ENCODE results near the gene JAZF1.

- TF ChIP-seq SP4 (IDR thresholded peaks at IDR 0.05; ENCODE audit: low read length) (no peak), CTCF (IDR thresholded peaks at IDR 0.05; ENCODE audit: control extremely low read depth in 1 of 3, insufficient read depth in 1 of 3, low read depth in 1 of 3, low read length in 3 of 3) (no peak), KDM5A (IDR thresholded peaks at IDR 0.05; ENCODE audit: low read length) (no peak), EZH2 (IDR thresholded peaks at IDR 0.05; ENCODE audit: low read depth, low read length, severe bottlenecking) (no peak), POLR2AphosphoS5 (IDR thresholded peaks at IDR 0.05; ENCODE audit: low read depth, low read length) (no peak), SRF (IDR thresholded peaks at IDR 0.05; ENCODE audit: low read depth, low read length) (no peak), POLR2A (IDR thresholded peaks at IDR 0.05; ENCODE audit: control extremely low read depth in 1 of 2, low read depth in 2 of 2, low read length in 2 of 2) (no peak), USF2 (IDR thresholded peaks at IDR 0.05; ENCODE audit: low read length) (no peak), MAFK (IDR thresholded peaks at IDR 0.05; ENCODE audit: low read depth, low read length) (no peak), ZNF274 (IDR thresholded peaks at IDR 0.05; ENCODE audit: borderline replicate concordance, extremely low read depth, low read length) (no peak), EP300 (IDR thresholded peaks at IDR 0.05; ENCODE audit: borderline replicate concordance in 1 of 2, low read depth in 2 of 2, low read length in 2 of 2) (no peak), NRF1 (IDR thresholded peaks at IDR 0.05; ENCODE audit: low read depth, low read length) (no peak)
Observed at GRCh38 chr7:28203508-28204240, 23.1 kb upstream of the JAZF1 start.

Data from H1 (cell line).